ENCODE data around the gene ADAMTS12. TPM values are rescaled to one million over a fixed set of nuclear protein-coding genes. Genes with fewer than 3 reads are reported as not detected.

ADAMTS12 gene
- polyA plus RNA-seq, 1 donor from 2014 or later, result 0.07 TPM

- H3K4me2 ChIP-seq (ENCODE audit: low read length), result no peak overlapping the region
- H3K36me3 ChIP-seq (ENCODE audit: insufficient read depth, low read length), result no peaks in the 10 kb centered on the region
- no peak overlapping the region for H3K27ac ChIP-seq (ENCODE audit: low read length)
- no peak overlapping the region for H3K9ac ChIP-seq (ENCODE audit: low read length)
- no peaks in the 10 kb centered on the region for H3K9me3 ChIP-seq (ENCODE audit: low read length)
- no peaks in the 10 kb centered on the region for H3K9me2 ChIP-seq (ENCODE audit: insufficient read depth, low read length)
- no peaks in the 10 kb centered on the region for H3F3A ChIP-seq (ENCODE audit: insufficient read depth, low read length, poor library complexity, severe bottlenecking)
- H3K4me3 ChIP-seq (ENCODE audit: low read length), result no peak overlapping the region
- H3K27me3 ChIP-seq (ENCODE audit: insufficient read depth, low read depth, low read length), result no peaks in the 10 kb centered on the region
- H3K79me2 ChIP-seq (replicated peaks; ENCODE audit: insufficient read depth, low read length), result no peaks in the 10 kb centered on the region
- no peak overlapping the region for H2AFZ ChIP-seq (ENCODE audit: low read depth, low read length)
- H4K20me1 ChIP-seq (ENCODE audit: insufficient read depth), result no peaks in the 10 kb centered on the region
- TF ChIP-seq REST (IDR thresholded peaks at IDR 0.05; ENCODE audit: borderline replicate concordance) (no peak), POLR2AphosphoS5 (IDR thresholded peaks at IDR 0.05) (no peak), SMC3 (conservative IDR thresholded peaks at IDR 0.05; ENCODE audit: poor library complexity) (no peak), CTCF (IDR thresholded peaks at IDR 0.05; ENCODE audit: poor library complexity, severe bottlenecking) (no peak), EZH2 (IDR thresholded peaks at IDR 0.05; ENCODE audit: borderline replicate concordance, insufficient read depth, low read length, poor library complexity, severe bottlenecking) (no peak), TAF1 (IDR thresholded peaks at IDR 0.05; ENCODE audit: low read depth) (no peak), RAD21 (conservative IDR thresholded peaks at IDR 0.05) (no peak), MXI1 (conservative IDR thresholded peaks at IDR 0.05; ENCODE audit: poor library complexity, severe bottlenecking) (no peak), EP300 (conservative IDR thresholded peaks at IDR 0.05; ENCODE audit: poor library complexity, severe bottlenecking) (no peak)
Measured at GRCh38 chr5:33576726-33577590, 314.8 kb downstream of the ADAMTS12 start.

- Histone ChIP-seq H3K9ac (ENCODE audit: low read length) (no peak overlapping the region), H4K20me1 (ENCODE audit: insufficient read depth) (no peaks in the 10 kb centered on the region), H3K4me2 (ENCODE audit: low read length) (no peak overlapping the region), H3K4me3 (ENCODE audit: low read length) (no peak overlapping the region), H3K79me2 (replicated peaks; ENCODE audit: insufficient read depth, low read length) (no peaks in the 10 kb centered on the region), H3K27ac (ENCODE audit: low read length) (no peak overlapping the region), H3F3A (ENCODE audit: insufficient read depth, low read length, poor library complexity, severe bottlenecking) (no peaks in the 10 kb centered on the region), H3K27me3 (ENCODE audit: insufficient read depth, low read depth, low read length) (no peaks in the 10 kb centered on the region), H3K9me2 (ENCODE audit: insufficient read depth, low read length) (no peaks in the 10 kb centered on the region), H3K9me3 (ENCODE audit: low read length) (no peaks in the 10 kb centered on the region), H3K36me3 (ENCODE audit: insufficient read depth, low read length) (no peaks in the 10 kb centered on the region), H2AFZ (ENCODE audit: low read depth, low read length) (no peak overlapping the region)
- TF ChIP-seq RAD21 (conservative IDR thresholded peaks at IDR 0.05) (no peak), REST (IDR thresholded peaks at IDR 0.05; ENCODE audit: borderline replicate concordance) (no peak)
Measured at GRCh38 chr5:33565324-33565723, 326.5 kb downstream of the ADAMTS12 start.

Measured in neural cell (in vitro differentiated cells).